GM12872 (cell line): ENCODE data around the gene GCA.
A peak's percentile ranks its signal among the peaks of the same experiment; 100 is the strongest.

Source experiments
- CTCF ChIP-seq: IDR thresholded peaks from 3 replicates; pipeline ENCODE4 v1.5.1; 2011; ENCODE audit warnings: low read depth, mild to moderate bottlenecking, low read length, moderate library complexity; ENCODE audit not compliant: insufficient read depth

The GCA gene

GRCh38 chr2:162333968-162334367 lies 10.0 kb upstream of the GCA start:
- peak; percentile 49 for TF ChIP-seq CTCF

- no peak for TF ChIP-seq CTCF
Observed at GRCh38 chr2:162337868-162338267, 6.1 kb upstream of the GCA start.

- no peak for TF ChIP-seq CTCF
Observed at GRCh38 chr2:162340822-162341221, 3.1 kb upstream of the GCA start.

- TF ChIP-seq CTCF = no peak
Observed at GRCh38 chr2:162342321-162342720, 1.6 kb upstream of the GCA start.

GRCh38 chr2:162342841-162343240 lies 1.1 kb upstream of the GCA start:
- no peak for TF ChIP-seq CTCF

GRCh38 chr2:162343492-162343823 lies 474 bp upstream of the GCA start:
- TF ChIP-seq CTCF = no peak

- TF ChIP-seq CTCF = no peak
Observed at GRCh38 chr2:162344617-162344950, 652 bp downstream of the GCA start.

- TF ChIP-seq CTCF = no peak
Observed at GRCh38 chr2:162365392-162365791, 21.5 kb downstream of the GCA start.
